HL-60 (cell line): Measurements from ENCODE around the gene ZNF555.

Source experiments
- DNase-seq, 2 experiments: peaks; one replicate each; pipeline ENCODE4 v3.0.0-alpha.2; 2010 to 2020; ENCODE audit warnings: low read depth in 1 of 2, low spot score in 1 of 2
- H3K27ac ChIP-seq: fragments of 250-450 bp; sonication (Bioruptor Pico); replicated peaks from 2 replicates; pipeline ENCODE4 v1.5.1; 2020; ENCODE audit warnings: mild to moderate bottlenecking, moderate library complexity
- H3K27me3 ChIP-seq: fragments of 250-450 bp; sonication (Bioruptor Pico); 2 replicates; pipeline ENCODE4 v1.5.1; 2021; ENCODE audit warnings: mild to moderate bottlenecking, moderate library complexity; ENCODE audit not compliant: insufficient read depth, poor library complexity, severe bottlenecking
- H3K4me3 ChIP-seq: replicated peaks from 2 replicates; pipeline ENCODE4 v1.5.1; 2011; ENCODE audit warnings: mild to moderate bottlenecking, control low read depth, low read length; ENCODE audit not compliant: insufficient read depth
- GABPA ChIP-seq: IDR thresholded peaks from 2 replicates; pipeline ENCODE4 v1.6.1; 2012; ENCODE audit warnings: low read depth
- POLR2AphosphoS5 ChIP-seq: IDR thresholded peaks from 2 replicates; pipeline ENCODE4 v1.6.1; 2012; ENCODE audit warnings: low read depth
- REST ChIP-seq: IDR thresholded peaks from 2 replicates; pipeline ENCODE4 v1.6.1; 2012; ENCODE audit warnings: low read depth; ENCODE audit not compliant: insufficient replicate concordance
- SPI1 ChIP-seq: IDR thresholded peaks from 2 replicates; pipeline ENCODE4 v1.6.1; 2012; ENCODE audit warnings: low read depth, mild to moderate bottlenecking, borderline replicate concordance
- TF ChIP-seq, protein P1 (sequence below): IDR thresholded peaks from one replicate; pipeline ENCODE4 v1.5.1; 2011; ENCODE audit warnings: low read length, control low read depth, inconsistent platforms; ENCODE audit not compliant: insufficient read depth

The ZNF555 gene

DNA sequence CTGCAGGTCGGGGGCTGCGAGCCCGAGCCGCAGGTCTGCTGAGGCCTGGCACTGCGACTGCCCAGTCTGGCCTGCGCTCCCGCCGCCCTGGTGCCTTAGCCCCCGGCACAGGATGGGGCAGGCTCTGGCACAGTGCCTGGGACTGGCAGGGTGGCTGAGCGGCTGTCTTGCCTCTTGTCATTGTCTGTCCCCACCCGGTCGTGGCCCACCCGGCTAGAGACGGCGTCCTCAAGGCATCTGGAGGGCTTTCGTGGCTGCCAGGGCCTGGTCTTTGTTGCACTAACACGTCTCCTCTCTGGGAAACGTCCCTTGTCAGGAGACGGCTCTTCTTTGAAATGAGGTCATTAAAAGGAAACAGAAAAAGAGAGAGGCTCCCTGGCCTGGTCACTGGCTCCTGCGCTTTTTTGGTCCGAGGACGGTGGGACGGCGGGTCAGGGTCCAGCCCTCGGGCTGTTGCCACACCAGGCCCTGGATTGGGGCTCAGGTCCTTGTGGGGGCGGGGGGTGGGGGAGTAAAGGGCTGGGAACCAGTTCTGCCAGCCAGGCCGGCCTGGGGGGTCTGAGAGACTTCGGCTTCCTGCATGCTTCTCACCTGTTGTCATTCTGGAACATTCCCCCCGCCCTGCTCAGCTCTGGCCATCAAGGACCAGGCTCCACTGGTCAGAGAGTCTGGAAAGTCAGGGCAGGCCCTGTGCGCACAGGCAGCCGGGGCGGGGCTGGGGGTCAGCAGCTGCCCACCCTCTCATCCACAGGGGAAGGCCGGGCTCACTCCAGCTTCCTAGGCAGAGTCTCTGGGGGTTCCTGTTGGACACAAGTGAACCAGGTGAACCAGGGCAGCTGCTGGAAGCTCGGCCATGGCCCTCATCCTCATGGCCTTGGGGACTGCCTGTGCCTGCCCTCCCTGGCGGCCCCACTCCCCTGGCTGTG lies 27.8 kb upstream of the ZNF555 start:
- DNase-seq = no peak
- Histone ChIP-seq H3K27me3 (no peaks in the 10 kb centered on the region), H3K4me3 (no peak overlapping the region), H3K27ac (no peak overlapping the region)
- no peak for TF ChIP-seq SPI1
- TF ChIP-seq POLR2AphosphoS5 = no peak
- TF ChIP-seq REST = no peak
- no peak for TF ChIP-seq GABPA
- TF ChIP-seq, protein P1, sequence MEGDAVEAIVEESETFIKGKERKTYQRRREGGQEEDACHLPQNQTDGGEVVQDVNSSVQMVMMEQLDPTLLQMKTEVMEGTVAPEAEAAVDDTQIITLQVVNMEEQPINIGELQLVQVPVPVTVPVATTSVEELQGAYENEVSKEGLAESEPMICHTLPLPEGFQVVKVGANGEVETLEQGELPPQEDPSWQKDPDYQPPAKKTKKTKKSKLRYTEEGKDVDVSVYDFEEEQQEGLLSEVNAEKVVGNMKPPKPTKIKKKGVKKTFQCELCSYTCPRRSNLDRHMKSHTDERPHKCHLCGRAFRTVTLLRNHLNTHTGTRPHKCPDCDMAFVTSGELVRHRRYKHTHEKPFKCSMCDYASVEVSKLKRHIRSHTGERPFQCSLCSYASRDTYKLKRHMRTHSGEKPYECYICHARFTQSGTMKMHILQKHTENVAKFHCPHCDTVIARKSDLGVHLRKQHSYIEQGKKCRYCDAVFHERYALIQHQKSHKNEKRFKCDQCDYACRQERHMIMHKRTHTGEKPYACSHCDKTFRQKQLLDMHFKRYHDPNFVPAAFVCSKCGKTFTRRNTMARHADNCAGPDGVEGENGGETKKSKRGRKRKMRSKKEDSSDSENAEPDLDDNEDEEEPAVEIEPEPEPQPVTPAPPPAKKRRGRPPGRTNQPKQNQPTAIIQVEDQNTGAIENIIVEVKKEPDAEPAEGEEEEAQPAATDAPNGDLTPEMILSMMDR = no peak

GRCh38 chr19:2814426-2814825 lies 26.8 kb upstream of the ZNF555 start:
- no peak overlapping the region for H3K4me3 ChIP-seq
- no peak overlapping the region for H3K27ac ChIP-seq
- no peaks in the 10 kb centered on the region for H3K27me3 ChIP-seq
- DNase-seq = no peak
- TF ChIP-seq GABPA (no peak), SPI1 (no peak), REST (no peak), POLR2AphosphoS5 (no peak)
- TF ChIP-seq, protein P1 = no peak

DNA sequence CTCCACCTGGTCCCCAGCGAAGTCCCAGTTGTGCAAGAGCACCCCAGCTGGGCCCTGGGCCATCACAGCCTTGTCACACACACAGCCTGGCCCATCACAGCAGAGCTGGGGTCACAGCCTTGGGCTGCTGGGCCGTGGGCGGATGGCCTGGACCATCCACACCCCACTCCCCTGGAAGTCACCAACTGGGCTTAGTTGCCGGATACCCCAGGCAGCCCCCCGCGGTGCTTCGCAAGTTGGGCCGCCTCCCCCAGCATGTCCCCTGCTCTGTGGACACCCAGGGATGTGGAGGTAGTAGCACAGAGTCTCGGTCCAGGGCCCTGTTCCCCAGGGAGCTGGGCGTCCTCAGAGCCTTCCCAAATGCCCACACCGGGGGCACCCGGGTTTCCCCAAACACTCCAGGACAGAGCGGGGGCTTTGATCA lies 26.1 kb upstream of the ZNF555 start:
- TF ChIP-seq GABPA (no peak), SPI1 (no peak), POLR2AphosphoS5 (no peak), REST (no peak)
- TF ChIP-seq, protein P1 = no peak
- DNase-seq = no peak
- no peak overlapping the region for H3K4me3 ChIP-seq

More for the DNA sequence above, 26.1 kb upstream of the ZNF555 start:
- no peaks in the 10 kb centered on the region for H3K27me3 ChIP-seq
- H3K27ac ChIP-seq = no peak overlapping the region
